ENCODE results near the gene EFCAB7. TPM values are rescaled to one million over a fixed set of nuclear protein-coding genes. Genes with fewer than 3 reads are reported as not detected.
"Not testable (repeated sequence)": the region's sequence is repeated elsewhere in the genome, so short reads cannot be mapped to it uniquely, and the experiment has no call there.

EFCAB7 gene
- total and polyA plus RNA-seq, 2 donors (not counting 3 experiments of a cell fraction or from before 2014, with no cell fraction given), result 1.4 to 7.1 TPM

GRCh38 chr1:63574203-63574796, 51.0 kb downstream of the EFCAB7 start:
- dilution Hi-C loops (cut with MboI; ENCODE audit: extremely low pct_ligation_motif_present, low sequenced_read_pairs); H3K9me1 ChIP-seq (replicated peaks; ENCODE audit: control insufficient read depth, extremely low read depth, insufficient read depth, low read length); H4K20me1 ChIP-seq (replicated peaks; ENCODE audit: control insufficient read depth, extremely low read depth, insufficient read depth, low read length); intact Hi-C loops (cut with micrococcal nuclease); H3K27me3 ChIP-seq (ENCODE audit: control insufficient read depth in 2 of 2, insufficient read depth in 2 of 2, low read length in 2 of 2); H3K27ac ChIP-seq (ENCODE audit: insufficient read depth, low read depth, low read length); H3K9me3 ChIP-seq (replicated peaks; ENCODE audit: control insufficient read depth, insufficient read depth, low read length); H3K9ac ChIP-seq (replicated peaks; ENCODE audit: extremely low read depth, insufficient read depth, low read length); H3K4me1 ChIP-seq (ENCODE audit: control insufficient read depth, extremely low read depth, insufficient read depth, low read length); FAIRE-seq; BruUV-seq (replicated peaks); H3K4me2 ChIP-seq (ENCODE audit: insufficient read depth, low read length); DNase-seq (ENCODE audit: low read depth, low spot score); H3K79me2 ChIP-seq (ENCODE audit: control insufficient read depth, insufficient read depth, low read length); H3K36me3 ChIP-seq (ENCODE audit: control insufficient read depth in 2 of 2, extremely low read depth in 1 of 2, insufficient read depth in 2 of 2, low read length in 2 of 2); H2AFZ ChIP-seq (ENCODE audit: low read depth, low read length); H3K4me3 ChIP-seq (replicated peaks in 1 of 3; ENCODE audit: insufficient read depth in 1 of 3, low read depth in 1 of 3, low read length in 3 of 3); POLR2A ChIA-PET: not testable (repeated sequence)
- CTCF ChIA-PET, result interaction anchor here (2.0 to 5.3 kb wide), 2 partner anchors 17 to 673 kb away, joined by 6 to 50 read pairs; no protein-coding TSS in a partner anchor

- H4K20me1 ChIP-seq (replicated peaks; ENCODE audit: control insufficient read depth, extremely low read depth, insufficient read depth, low read length), result no peaks in the 10 kb centered on the region
- H2AFZ ChIP-seq (ENCODE audit: low read depth, low read length), result no peak overlapping the region
- no peaks in the 10 kb centered on the region for H3K27me3 ChIP-seq (ENCODE audit: control insufficient read depth in 2 of 2, insufficient read depth in 2 of 2, low read length in 2 of 2)
- TF ChIP-seq POLR2A (IDR thresholded peaks at IDR 0.05; ENCODE audit: low read depth, low read length) (no peak), EZH2 (IDR thresholded peaks at IDR 0.05; ENCODE audit: borderline replicate concordance, low read depth, low read length, severe bottlenecking) (no peak), JUN (IDR thresholded peaks at IDR 0.05; ENCODE audit: borderline replicate concordance, insufficient read depth, insufficient read length, low read depth) (no peak), CTCF (IDR thresholded peaks at IDR 0.05; ENCODE audit: extremely low read depth in 1 of 2, insufficient read depth in 1 of 2, low read depth in 1 of 2, low read length in 2 of 2) (peak; percentile 18 to 20), GATA2 (IDR thresholded peaks at IDR 0.05; ENCODE audit: insufficient read depth, insufficient read length, low read depth, low read length) (no peak)
- no peak overlapping the region for H3K27ac ChIP-seq (ENCODE audit: insufficient read depth, low read depth, low read length)
- ChIA-PET POLR2A (no interaction called here), CTCF (interaction anchor here (0.6 to 5.3 kb wide), 12 partner anchors 8 to 672 kb away, joined by 3 to 50 read pairs (median 4); partner anchors contain the start of gene PGM1)
- H3K4me2 ChIP-seq (ENCODE audit: insufficient read depth, low read length), result no peak overlapping the region
- H3K79me2 ChIP-seq (ENCODE audit: control insufficient read depth, insufficient read depth, low read length), result no peaks in the 10 kb centered on the region
- no TSS peak for BruUV-seq (replicated peaks)
- no peaks in the 10 kb centered on the region for H3K9me1 ChIP-seq (replicated peaks; ENCODE audit: control insufficient read depth, extremely low read depth, insufficient read depth, low read length)
- H3K36me3 ChIP-seq (ENCODE audit: control insufficient read depth in 2 of 2, extremely low read depth in 1 of 2, insufficient read depth in 2 of 2, low read length in 2 of 2), result no peaks in the 10 kb centered on the region
- intact Hi-C loops (cut with micrococcal nuclease) (loop anchor here (1.0 kb wide), 1 partner anchor 671 kb away; no protein-coding TSS in a partner anchor), dilution Hi-C loops (cut with MboI; ENCODE audit: extremely low pct_ligation_motif_present, low sequenced_read_pairs) (no loop called here)
- DNase-seq (ENCODE audit: low read depth, low spot score), result peak; percentile 60
- no peak for FAIRE-seq
- no peak overlapping the region for H3K4me3 ChIP-seq (replicated peaks in 1 of 3; ENCODE audit: insufficient read depth in 1 of 3, low read depth in 1 of 3, low read length in 3 of 3)
- no peaks in the 10 kb centered on the region for H3K4me1 ChIP-seq (ENCODE audit: control insufficient read depth, extremely low read depth, insufficient read depth, low read length)
- H3K9ac ChIP-seq (replicated peaks; ENCODE audit: extremely low read depth, insufficient read depth, low read length), result no peak overlapping the region
- H3K9me3 ChIP-seq (replicated peaks; ENCODE audit: control insufficient read depth, insufficient read depth, low read length), result no peaks in the 10 kb centered on the region
These were observed 52.1 kb downstream of the EFCAB7 start for GRCh38 chr1:63575340-63575826.

GRCh38 chr1:63586326-63586725, 63.0 kb downstream of the EFCAB7 start:
- CTCF ChIA-PET; H2AFZ ChIP-seq (ENCODE audit: low read depth, low read length); H3K9me3 ChIP-seq (replicated peaks; ENCODE audit: control insufficient read depth, insufficient read depth, low read length); H3K4me1 ChIP-seq (ENCODE audit: control insufficient read depth, extremely low read depth, insufficient read depth, low read length); H4K20me1 ChIP-seq (replicated peaks; ENCODE audit: control insufficient read depth, extremely low read depth, insufficient read depth, low read length); H3K9ac ChIP-seq (replicated peaks; ENCODE audit: extremely low read depth, insufficient read depth, low read length); DNase-seq (ENCODE audit: low read depth, low spot score); FAIRE-seq; H3K79me2 ChIP-seq (ENCODE audit: control insufficient read depth, insufficient read depth, low read length); dilution Hi-C loops (cut with MboI; ENCODE audit: extremely low pct_ligation_motif_present, low sequenced_read_pairs); H3K27me3 ChIP-seq (ENCODE audit: control insufficient read depth in 2 of 2, insufficient read depth in 2 of 2, low read length in 2 of 2); H3K4me2 ChIP-seq (ENCODE audit: insufficient read depth, low read length); H3K9me1 ChIP-seq (replicated peaks; ENCODE audit: control insufficient read depth, extremely low read depth, insufficient read depth, low read length); H3K36me3 ChIP-seq (ENCODE audit: control insufficient read depth in 2 of 2, extremely low read depth in 1 of 2, insufficient read depth in 2 of 2, low read length in 2 of 2); POLR2A ChIA-PET; intact Hi-C loops (cut with micrococcal nuclease); H3K27ac ChIP-seq (ENCODE audit: insufficient read depth, low read depth, low read length); H3K4me3 ChIP-seq (replicated peaks in 1 of 3; ENCODE audit: insufficient read depth in 1 of 3, low read depth in 1 of 3, low read length in 3 of 3); BruUV-seq (replicated peaks): not testable (repeated sequence)

Data from endothelial cell of umbilical vein (primary cell).